HG02885 (cell line): Measurements from ENCODE around the gene OR56B1.

Source experiments
- ATAC-seq: cut with Tn5 transposase; IDR thresholded peaks from one replicate; pipeline ENCODE4 v1.9.1; 2021; ENCODE audit warnings: mild to moderate bottlenecking; ENCODE audit not compliant: unreplicated experiment, poor library complexity

The OR56B1 gene

DNA sequence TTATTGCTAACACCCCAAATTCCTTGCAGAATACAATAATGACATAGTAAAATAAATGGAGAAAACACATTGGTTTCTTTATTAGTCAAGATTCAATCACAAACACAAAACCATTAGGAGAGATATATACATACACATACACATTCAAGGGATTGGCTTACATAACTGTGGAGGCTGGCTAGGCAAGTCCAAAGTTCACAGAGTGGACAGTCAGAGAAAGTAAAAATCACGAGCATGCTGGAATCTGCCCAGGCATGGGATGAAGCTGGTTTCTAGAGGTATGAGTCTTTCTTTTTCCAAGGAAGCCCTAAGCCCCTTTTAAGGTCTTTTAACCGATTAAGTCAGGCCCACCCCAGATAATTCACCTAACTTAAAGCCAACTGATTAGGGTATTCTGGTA, 13.6 kb upstream of the OR56B1 start:
- no peak for ATAC-seq

DNA sequence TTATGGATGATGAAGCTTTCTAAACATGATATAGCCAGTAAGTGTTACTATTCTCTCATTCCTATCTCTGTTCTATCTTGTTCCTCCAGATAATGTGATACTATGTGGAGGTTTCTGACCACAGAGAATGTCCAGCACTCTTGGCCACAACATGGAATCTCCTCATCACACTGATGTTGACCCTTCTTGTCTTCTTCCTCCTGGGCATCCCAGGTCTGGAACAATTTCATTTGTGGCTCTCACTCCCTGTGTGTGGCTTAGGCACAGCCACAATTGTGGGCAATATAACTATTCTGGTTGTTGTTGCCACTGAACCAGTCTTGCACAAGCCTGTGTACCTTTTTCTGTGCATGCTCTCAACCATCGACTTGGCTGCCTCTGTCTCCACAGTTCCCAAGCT, 9.9 kb upstream of the OR56B1 start:
- ATAC-seq: no peak

DNA sequence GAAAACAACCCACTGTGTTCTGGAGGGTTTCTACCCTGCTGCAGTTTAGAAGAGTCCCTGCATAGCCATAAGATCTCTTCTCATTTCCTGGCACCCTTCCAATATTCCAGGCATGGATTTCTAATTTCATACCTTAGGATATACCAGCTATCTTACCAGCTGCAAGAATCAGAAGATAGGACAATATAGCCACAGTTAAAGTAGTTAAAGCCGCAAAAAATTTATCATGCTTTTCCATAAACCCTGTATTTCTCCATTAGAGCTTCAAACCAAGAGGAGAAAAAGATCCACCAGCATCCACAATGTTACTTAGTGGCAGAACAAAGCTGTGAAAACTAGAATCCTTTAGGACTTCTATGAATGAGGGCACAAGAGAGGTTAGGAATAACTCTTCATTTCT, 8.6 kb upstream of the OR56B1 start:
- ATAC-seq: no peak

DNA sequence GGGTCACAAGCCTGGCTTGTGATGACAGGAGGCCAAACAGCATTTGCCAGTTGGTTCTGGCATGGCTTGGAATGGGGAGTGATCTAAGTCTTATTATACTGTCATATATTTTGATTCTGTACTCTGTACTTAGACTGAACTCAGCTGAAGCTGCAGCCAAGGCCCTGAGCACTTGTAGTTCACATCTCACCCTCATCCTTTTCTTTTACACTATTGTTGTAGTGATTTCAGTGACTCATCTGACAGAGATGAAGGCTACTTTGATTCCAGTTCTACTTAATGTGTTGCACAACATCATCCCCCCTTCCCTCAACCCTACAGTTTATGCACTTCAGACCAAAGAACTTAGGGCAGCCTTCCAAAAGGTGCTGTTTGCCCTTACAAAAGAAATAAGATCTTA, 843 bp downstream of the OR56B1 start:
- ATAC-seq: no peak

DNA sequence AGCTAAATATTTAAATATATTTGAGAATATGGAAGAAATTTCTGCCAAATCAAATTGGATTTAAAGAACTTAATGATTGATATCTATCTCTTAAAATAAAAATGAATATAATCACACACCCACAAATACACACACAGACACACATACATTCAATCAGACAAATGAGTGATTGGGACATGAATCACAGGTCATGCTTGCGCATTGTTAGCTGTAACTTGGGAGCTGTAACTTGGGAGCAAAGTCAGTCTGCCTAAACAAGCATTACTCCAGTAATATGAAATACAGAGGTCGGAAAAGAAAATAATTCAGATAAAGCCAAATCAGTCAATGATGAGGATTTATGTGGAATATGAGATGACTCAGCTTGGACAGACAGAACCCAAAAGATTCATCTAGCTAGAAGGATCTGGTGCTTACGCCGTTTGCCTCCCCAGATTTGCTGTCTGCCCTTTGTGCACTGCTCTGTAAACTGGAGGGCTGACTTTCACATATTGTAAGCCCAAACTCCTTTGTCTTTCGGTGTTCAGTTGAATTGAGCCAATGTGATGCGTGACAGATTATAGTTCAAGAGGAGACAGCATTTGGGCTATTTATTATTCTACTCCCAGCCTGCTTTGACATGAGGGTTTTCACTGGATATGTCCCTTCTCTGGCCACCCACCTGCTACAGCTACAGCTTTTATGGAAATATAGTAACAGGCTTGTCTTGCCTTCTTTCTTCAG, 1.6 kb downstream of the OR56B1 start:
- no peak for ATAC-seq

DNA sequence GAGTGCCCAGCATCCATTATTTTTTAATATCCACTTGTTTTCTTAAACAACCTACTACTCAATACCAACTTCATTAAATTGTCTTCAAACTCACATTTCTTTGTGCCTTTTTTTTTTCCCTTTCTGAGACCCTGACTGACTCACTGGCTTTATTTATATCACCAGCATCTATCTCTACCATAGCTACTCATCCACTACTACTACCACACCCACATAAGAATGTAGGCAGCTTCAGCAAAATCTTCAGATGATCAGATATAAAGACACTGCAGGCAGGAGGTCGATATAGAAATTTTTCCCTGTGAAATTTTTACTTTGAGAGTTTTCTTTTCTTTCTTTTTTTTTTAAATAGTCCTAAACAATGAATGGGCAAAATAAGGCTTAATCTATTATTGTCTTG, 2.2 kb downstream of the OR56B1 start:
- no peak for ATAC-seq

DNA sequence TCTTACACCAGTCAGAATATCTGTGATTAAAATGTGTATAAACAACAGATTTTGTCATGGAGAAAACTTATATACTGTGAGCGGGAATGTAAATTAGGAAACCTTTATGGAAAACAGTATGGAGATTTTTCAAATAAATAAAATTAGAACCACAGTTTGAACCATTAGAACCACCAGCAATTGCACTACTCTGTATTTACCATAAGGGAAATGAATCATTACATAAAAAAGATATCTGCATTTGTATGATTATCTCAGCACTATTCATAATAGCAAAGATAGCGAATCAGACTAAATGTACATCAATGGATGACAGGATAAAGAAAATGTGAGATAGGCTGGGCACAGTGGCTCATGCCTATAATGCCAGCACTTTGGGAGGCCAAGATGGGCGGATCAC, 10.4 kb downstream of the OR56B1 start:
- ATAC-seq: no peak

DNA sequence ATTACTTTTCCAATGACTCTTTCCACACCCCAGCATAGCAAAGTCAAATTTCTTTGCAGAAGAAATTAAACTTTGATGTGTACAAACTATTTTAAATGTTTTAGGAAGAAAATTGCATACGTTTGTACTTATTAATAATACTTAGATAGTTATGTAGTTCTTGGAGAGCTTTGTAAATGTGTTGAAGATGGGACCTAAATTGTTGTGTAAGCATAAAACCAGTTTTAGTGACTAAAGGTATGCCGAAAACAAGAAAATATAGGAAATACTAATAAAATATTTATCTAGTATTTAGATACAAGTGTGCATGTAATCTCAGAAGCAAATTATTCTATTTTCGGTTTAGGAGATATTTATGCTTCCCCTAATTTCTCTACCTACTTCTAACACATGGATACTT, 13.6 kb downstream of the OR56B1 start:
- ATAC-seq: no peak

DNA sequence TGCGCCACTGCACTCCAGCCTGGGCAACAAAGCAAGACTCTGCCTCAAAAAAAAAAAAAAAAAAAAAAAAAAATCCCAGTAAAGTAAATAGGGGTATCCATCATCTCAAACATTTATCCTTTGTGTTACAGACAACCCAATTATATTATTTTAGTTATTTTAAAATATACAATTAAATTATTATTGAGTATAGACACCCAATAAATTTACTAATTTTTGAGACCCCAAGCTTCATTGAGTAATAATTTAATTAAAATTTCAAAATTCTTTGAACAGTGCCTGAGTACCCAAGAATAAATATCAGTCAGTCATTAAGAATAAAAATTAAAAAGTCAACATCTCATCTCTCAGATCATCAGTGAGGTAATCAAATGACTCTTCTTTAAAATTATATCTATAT, 17.7 kb downstream of the OR56B1 start, which contains the start of gene OR52N4:
Gene OR52N4, plus strand, starts transcription at position 301 of the 400 bp plus-strand sequence. CDS start 498 bp downstream, outside the sequence.
- ATAC-seq: no peak

DNA sequence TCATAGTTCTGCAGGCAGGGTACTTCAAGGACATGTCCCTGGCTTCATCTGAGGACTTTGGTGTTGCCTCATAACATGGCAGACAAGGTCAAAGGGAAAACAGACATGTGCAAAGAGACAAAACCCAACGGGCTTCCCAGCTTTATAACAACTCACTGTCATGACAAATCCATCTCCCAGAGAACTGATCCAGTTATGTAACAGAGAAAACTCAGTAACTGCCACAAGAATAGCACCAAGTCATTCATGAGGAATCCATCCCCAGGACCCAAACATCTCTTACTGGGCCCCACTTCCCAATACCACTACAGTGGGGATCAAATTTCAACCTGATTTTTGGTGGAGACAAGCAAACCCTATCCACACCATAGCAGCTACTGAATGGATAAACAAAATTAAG, 30.8 kb downstream of the OR56B1 start:
- no peak for ATAC-seq

DNA sequence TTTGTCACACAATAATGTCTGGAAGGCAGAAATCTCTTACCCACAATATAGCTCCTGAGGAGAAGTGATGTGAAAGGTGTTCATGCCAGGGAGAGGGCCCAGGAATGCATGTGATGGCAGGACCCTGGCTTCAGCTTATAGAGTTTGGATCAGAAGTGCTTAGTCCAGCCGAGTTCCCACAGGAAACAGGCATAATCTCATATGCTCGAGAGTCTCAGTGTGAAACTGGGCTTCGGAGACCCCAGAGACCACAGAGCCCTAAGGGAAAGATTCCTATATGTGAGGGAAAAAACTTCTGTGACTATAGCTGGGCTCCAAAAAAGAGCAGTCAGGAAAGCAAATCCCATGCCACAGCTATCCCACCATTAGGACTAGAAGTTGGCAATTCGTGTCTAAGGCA, 47.0 kb downstream of the OR56B1 start, which contains the start of gene OR52N5:
Gene OR52N5, minus strand, starts transcription at position 101 of the 400 bp plus-strand sequence. CDS start 4,721 bp downstream, outside the sequence.
- ATAC-seq: no peak
